Transverse colon (tissue), 4 donors: ENCODE results near the gene TMEM254. TPM values are rescaled to one million over a fixed set of nuclear protein-coding genes. Genes with fewer than 3 reads are reported as not detected.

Experiments
- DNase-seq: peaks from one replicate; pipeline ENCODE4 v3.0.0-alpha.2; 2019
- H3K27ac ChIP-seq, 4 donors: fragments of 200-600 bp; sonication (generic); 2 replicates each; pipeline ENCODE4 v1.5.1; 2016 to 2018; ENCODE audit warnings: inconsistent platforms in 4 of 4
- H3K27me3 ChIP-seq: fragments of 200-600 bp; sonication (generic); 2 replicates; pipeline ENCODE4 v1.5.1; 2017; ENCODE audit warnings: inconsistent platforms
- H3K36me3 ChIP-seq, 4 donors: fragments of 200-600 bp; sonication (generic); 2 replicates each; pipeline ENCODE4 v1.5.1; 2017 to 2019; ENCODE audit warnings: inconsistent platforms in 4 of 4
- H3K4me1 ChIP-seq, 4 donors: fragments of 200-600 bp; sonication (generic); 2 replicates each; pipeline ENCODE4 v1.5.1; 2017 to 2020; ENCODE audit warnings: inconsistent platforms in 4 of 4
- H3K4me3 ChIP-seq, 4 donors: fragments of 200-600 bp; sonication (generic); 1 replicate in 1 of 4; 2 replicates in 3 of 4; pipeline versions ENCODE4 v1.5.1 to v1.6.1; 2017 to 2019; ENCODE audit warnings: inconsistent platforms in 4 of 4
- H3K9me3 ChIP-seq, 2 donors: fragments of 200-600 bp; sonication (generic); 2 replicates each; pipeline ENCODE4 v1.5.1; 2017 to 2019; ENCODE audit warnings: inconsistent platforms in 2 of 2
- CTCF ChIP-seq, 5 experiments: fragments of 200-600 bp in 3 of 5; fragments of 450-650 bp in 2 of 5; sonication (generic) in 3 of 5; IDR thresholded peaks; 1 replicate in 2 of 5; 2 replicates in 3 of 5; pipeline ENCODE4 v1.5.1; 2016 to 2017; ENCODE audit warnings: antibody characterized with exemption in 5 of 5, inconsistent platforms in 3 of 5, mild to moderate bottlenecking in 2 of 5, moderate library complexity in 1 of 5
- EP300 ChIP-seq: sonication (generic); formaldehyde crosslinking; IDR thresholded peaks from one replicate; pipeline ENCODE4 v1.6.1; 2017; ENCODE audit warnings: antibody characterized with exemption, low read depth
- POLR2A ChIP-seq: fragments of 450-650 bp; IDR thresholded peaks from one replicate; pipeline ENCODE4 v1.6.1; 2016; ENCODE audit warnings: antibody characterized with exemption, mild to moderate bottlenecking, moderate library complexity
- POLR2AphosphoS5 ChIP-seq, 3 donors: sonication (generic); formaldehyde crosslinking; IDR thresholded peaks; one replicate each; pipeline ENCODE4 v1.6.1; 2016; ENCODE audit warnings: antibody characterized with exemption in 3 of 3
- WGBS, 2 donors: methylation state at CpG; one replicate each; pipeline ENCODE4 v1.1.5; 2018; ENCODE audit warnings: low coverage in 1 of 2; 5-methylcytosine and 5-hydroxymethylcytosine counted together
- in situ Hi-C, 4 donors: fragments of 200-750 bp; cut with MboI; loops; one replicate each; pipeline versions ENCODE4 v1.15.0 to v1.15.1; 2017; ENCODE audit warnings: low sequenced_read_pairs in 3 of 4, low pct_ligation_motif_present in 1 of 4, low pct_unique_long_range_greater_than_20kb in 1 of 4
- intact Hi-C: fragments of 100-400 bp; cut with DNase I; formaldehyde crosslinking; loops from one replicate; pipeline ENCODE4 v1.15.1; 2023; ENCODE audit warnings: low total_unique reads
- total RNA-seq, 4 donors: library from RNA; depleted of rRNA; stranded (reverse); fragments of >200 nt; gene quantifications; one replicate each; pipeline ENCODE4 v1.1.0, GENCODE V29; 2016

Gene TMEM254
- total RNA-seq, 4 donors from 2014 or later, result 3.0 to 33.7 (median 10.4) TPM

GRCh38 chr10:80072584-80072983, 5.9 kb upstream of the TMEM254 start:
- Histone ChIP-seq H3K4me1 (peaks cover 0 to 2% (median under 1%) of the 10 kb centered on the region in 4 donors), H3K27me3 (no peaks in the 10 kb centered on the region), H3K36me3 (no peaks in the 10 kb centered on the region), H3K27ac (no peak overlapping the region), H3K9me3 (no peaks in the 10 kb centered on the region), H3K4me3 (no peak overlapping the region)
- in situ Hi-C loops, result loop anchor here in 1 of 4 donors (25.0 kb wide), 1 partner anchor 140 kb away; the partner anchor contains the start of gene ANXA11
- TF ChIP-seq POLR2AphosphoS5 (IDR thresholded peaks at IDR 0.05) (no peak), CTCF (IDR thresholded peaks at IDR 0.05) (no peak), POLR2A (no peak), EP300 (no peak)
- WGBS, 2 donors, result 72 to 100% methylated on average over 2 of the region's 2 CpGs
- DNase-seq, result no peak
- intact Hi-C loops, result no loop called here

GRCh38 chr10:80075781-80076180, 2.7 kb upstream of the TMEM254 start:
- in situ Hi-C loops, result no loop called here

GRCh38 chr10:80077869-80078447, 507 bp upstream of the TMEM254 start:
- intact Hi-C loops, result no loop called here
- TF ChIP-seq CTCF (IDR thresholded peaks at IDR 0.05) (no peak), POLR2A (no peak), POLR2AphosphoS5 (IDR thresholded peaks at IDR 0.05) (no peak), EP300 (no peak)
- no peak for DNase-seq
- no peaks in the 10 kb centered on the region for H3K9me3 ChIP-seq
- peaks cover 3 to 19% (median 14%) of the 10 kb centered on the region in 4 donors for H3K4me1 ChIP-seq
- 38 to 46% methylated on average over 5 to 14 of the region's 14 CpGs for WGBS, 2 donors
- in situ Hi-C loops, result no loop called here
- H3K4me3 ChIP-seq, result peak overlapping the region; percentile 47 to 91 (median 76)
- H3K27ac ChIP-seq, result peak overlapping the region; percentile 92 to 97 (median 94)
- H3K36me3 ChIP-seq, result no peaks in the 10 kb centered on the region
- H3K27me3 ChIP-seq, result no peaks in the 10 kb centered on the region

More at GRCh38 chr10:80075781-80076180, 2.7 kb upstream of the TMEM254 start:
- H3K4me1 ChIP-seq, result peaks cover 3 to 19% (median 14%) of the 10 kb centered on the region in 4 donors
- H3K27me3 ChIP-seq, result no peaks in the 10 kb centered on the region
- no peak for DNase-seq
- intact Hi-C loops, result no loop called here
- no peak overlapping the region for H3K4me3 ChIP-seq
- no peaks in the 10 kb centered on the region for H3K9me3 ChIP-seq
- H3K27ac ChIP-seq, result no peak overlapping the region
- whole genome bisulfite sequencing, 2 donors, result 84 to 100% methylated on average over 1 of the region's 1 CpG
- TF ChIP-seq POLR2AphosphoS5 (IDR thresholded peaks at IDR 0.05), result no peak
- no peak for TF ChIP-seq POLR2A
- TF ChIP-seq CTCF (IDR thresholded peaks at IDR 0.05), result no peak
- no peak for TF ChIP-seq EP300
- no peaks in the 10 kb centered on the region for H3K36me3 ChIP-seq

- Histone ChIP-seq H3K27me3 (no peaks in the 10 kb centered on the region), H3K9me3 (no peaks in the 10 kb centered on the region), H3K27ac (peak overlapping the region; percentile 92 to 97 (median 94)), H3K36me3 (no peaks in the 10 kb centered on the region), H3K4me1 (peaks cover 3 to 19% (median 14%) of the 10 kb centered on the region in 4 donors), H3K4me3 (peak overlapping the region; percentile 47 to 91 (median 76))
- no peak for DNase-seq
- TF ChIP-seq POLR2A, result no peak
- no peak for TF ChIP-seq EP300
- TF ChIP-seq POLR2AphosphoS5 (IDR thresholded peaks at IDR 0.05), result no peak
- TF ChIP-seq CTCF (IDR thresholded peaks at IDR 0.05), result no peak
- 3 to 5% methylated on average over 5 to 12 of the region's 12 CpGs for WGBS, 2 donors
- in situ Hi-C loops, result no loop called here
- intact Hi-C loops, result no loop called here
Observed at GRCh38 chr10:80079312-80079719, 851 bp downstream of the TMEM254 start.
